HCT116 (cell line): ENCODE measurements around the gene RAB3B. TPM values are rescaled to one million over a fixed set of nuclear protein-coding genes. Genes with fewer than 3 reads are reported as not detected.

ENCODE experiments used
- ATAC-seq: fragments of 200-7000 bp; cut with Tn5 transposase; 2 replicates; pipeline ENCODE4 v1.9.1; 2020; ENCODE audit warnings: mild to moderate bottlenecking, moderate library complexity
- BruUV-seq: library from RNA; stranded (reverse); fragments of 400-500 nt; replicated peaks from 2 replicates; lab custom pipeline; 2021; lab: Mats Ljungman, UMichigan
- CTCF ChIA-PET: fragments of 300-600 bp; sonication (Branson Sonifier 250); formaldehyde crosslinking; loops from one replicate; lab custom pipeline; 2021; ENCODE audit warnings: antibody characterized with exemption; lab: Charles Lee
- POLR2A ChIA-PET: fragments of 300-600, 350-600 bp; sonication (Branson Sonifier 250); formaldehyde crosslinking; loops from one replicate; lab custom pipeline; 2021; ENCODE audit warnings: antibody characterized with exemption; lab: Charles Lee
- RAD21 ChIA-PET, 2 experiments: fragments of 300-600 bp; sonication (Branson Sonifier 250); formaldehyde crosslinking; loops; one replicate each; lab custom pipeline; 2023; ENCODE audit warnings: low total read pairs in 2 of 2; ENCODE audit not compliant: uncharacterized antibody in 2 of 2, unreplicated experiment in 2 of 2, low non-redundant PET in 1 of 2; lab: Charles Lee
- DNase-seq: peaks from one replicate; pipeline ENCODE4 v3.0.0-alpha.2; 2010; ENCODE audit warnings: low read depth, low spot score
- H2AFZ ChIP-seq: fragments of 200-600 bp; shearing (Covaris generic), sonication (generic); 2 replicates; pipeline ENCODE4 v1.6.1; 2017; ENCODE audit warnings: low read depth, mixed run types, mixed read lengths, antibody characterized with exemption, low read length; ENCODE audit not compliant: poor library complexity, severe bottlenecking
- H3K27ac ChIP-seq: 2 replicates; pipeline ENCODE4 v1.5.1; 2012; ENCODE audit warnings: low read depth, low read length
- H3K27me3 ChIP-seq: fragments of 200-600 bp; sonication (generic); 2 replicates; pipeline ENCODE4 v1.6.1; 2016; ENCODE audit warnings: mixed run types, low read length, mixed read lengths; ENCODE audit not compliant: insufficient read depth
- H3K36me3 ChIP-seq, 2 experiments: fragments of 200-500 bp in 1 of 2; fragments of 200-600 bp in 1 of 2; sonication (Bioruptor generic) in 1 of 2; sonication (generic) in 1 of 2; 2 replicates each; pipeline versions ENCODE4 v1.5.1 to v1.6.1; 2014 to 2016; ENCODE audit warnings: low read length in 2 of 2, inconsistent platforms in 1 of 2, mixed read lengths in 1 of 2, mixed run types in 1 of 2; ENCODE audit not compliant: insufficient read depth in 2 of 2, control insufficient read depth in 1 of 2
- H3K4me1 ChIP-seq, 2 experiments: fragments of 200-600 bp in 1 of 2; sonication (generic) in 1 of 2; 2 replicates each; pipeline versions ENCODE4 v1.5.1 to v1.6.1; 2012 to 2017; ENCODE audit warnings: low read length in 2 of 2, inconsistent platforms in 1 of 2, mild to moderate bottlenecking in 1 of 2, mixed read lengths in 1 of 2, mixed run types in 1 of 2, moderate library complexity in 1 of 2; ENCODE audit not compliant: insufficient read depth in 2 of 2, control insufficient read depth in 1 of 2
- H3K4me2 ChIP-seq: fragments of 200-600 bp; sonication (generic); 2 replicates; pipeline ENCODE4 v1.6.1; 2017; ENCODE audit warnings: mixed run types, low read length, mixed read lengths
- H3K4me3 ChIP-seq, 2 experiments: fragments of 200-600 bp in 1 of 2; sonication (generic) in 1 of 2; replicated peaks in 1 of 2; 2 replicates each; pipeline ENCODE4 v1.5.1; 2011 to 2016; ENCODE audit warnings: low read length in 2 of 2, control low read depth in 1 of 2, low read depth in 1 of 2, mild to moderate bottlenecking in 1 of 2, mixed read lengths in 1 of 2, mixed run types in 1 of 2
- H3K79me2 ChIP-seq: fragments of 200-600 bp; sonication (generic); 2 replicates; pipeline ENCODE4 v1.6.1; 2017; ENCODE audit warnings: mild to moderate bottlenecking, mixed run types, low read length, moderate library complexity, mixed read lengths; ENCODE audit not compliant: insufficient read depth
- H3K9ac ChIP-seq: fragments of 200-600 bp; sonication (generic); 2 replicates; pipeline ENCODE4 v1.6.1; 2016; ENCODE audit warnings: low read length, mixed read lengths
- H3K9me2 ChIP-seq: fragments of 200-600 bp; sonication (generic), shearing (Covaris generic); 2 replicates; pipeline ENCODE4 v1.6.1; 2017; ENCODE audit warnings: mixed run types, mild to moderate bottlenecking, moderate library complexity; ENCODE audit not compliant: insufficient read depth
- H3K9me3 ChIP-seq, 2 experiments: fragments of 200-500 bp in 1 of 2; fragments of 200-600 bp in 1 of 2; sonication (Bioruptor generic) in 1 of 2; sonication (generic) in 1 of 2; 2 replicates each; pipeline ENCODE4 v1.6.1; 2014 to 2017; ENCODE audit warnings: low read length in 2 of 2, mixed read lengths in 2 of 2, inconsistent platforms in 1 of 2, low read depth in 1 of 2, mild to moderate bottlenecking in 1 of 2, mixed run types in 1 of 2, moderate library complexity in 1 of 2; ENCODE audit not compliant: control insufficient read depth in 1 of 2, insufficient read depth in 1 of 2
- H4K20me1 ChIP-seq: fragments of 200-600 bp; sonication (generic), shearing (Covaris generic); 2 replicates; pipeline ENCODE4 v1.6.1; 2017; ENCODE audit warnings: mixed run types, mild to moderate bottlenecking, moderate library complexity; ENCODE audit not compliant: insufficient read depth
- CTCF ChIP-seq, 3 experiments: fragments of 200-600 bp in 1 of 3; sonication (generic) in 1 of 3; IDR thresholded peaks in 2 of 3; conservative IDR thresholded peaks in 1 of 3; 2 replicates each; pipeline ENCODE4 v1.5.1; 2012 to 2017; ENCODE audit warnings: low read depth in 2 of 3, low read length in 2 of 3, antibody characterized with exemption in 1 of 3, borderline replicate concordance in 1 of 3, control low read depth in 1 of 3, mild to moderate bottlenecking in 1 of 3, mixed read lengths in 1 of 3, mixed run types in 1 of 3, moderate library complexity in 1 of 3; ENCODE audit not compliant: insufficient read depth in 1 of 3
- EGR1 ChIP-seq: IDR thresholded peaks from 2 replicates; pipeline ENCODE4 v1.6.1; 2012; ENCODE audit warnings: low read depth
- ELF1 ChIP-seq: IDR thresholded peaks from 2 replicates; pipeline ENCODE4 v1.6.1; 2012; ENCODE audit warnings: low read depth, borderline replicate concordance
- EZH2 ChIP-seq: fragments of 200-600 bp; sonication (generic); IDR thresholded peaks from 2 replicates; pipeline ENCODE4 v1.6.1; 2017; ENCODE audit warnings: antibody characterized with exemption, mixed run types
- EZH2phosphoT487 ChIP-seq: fragments of 200-600 bp; IDR thresholded peaks from 2 replicates; pipeline ENCODE4 v1.6.1; 2018; ENCODE audit warnings: antibody characterized with exemption, borderline replicate concordance
- POLR2A ChIP-seq: IDR thresholded peaks from 2 replicates; pipeline ENCODE4 v1.7.0; 2011; ENCODE audit warnings: borderline replicate concordance; ENCODE audit not compliant: insufficient read depth, insufficient read length; ENCODE audit errors: extremely low read depth
- RAD21 ChIP-seq: IDR thresholded peaks from 2 replicates; pipeline ENCODE4 v1.6.1; 2012; ENCODE audit warnings: low read depth, mild to moderate bottlenecking
- SRF ChIP-seq: IDR thresholded peaks from 2 replicates; pipeline ENCODE4 v1.6.1; 2012; ENCODE audit warnings: low read depth
- YY1 ChIP-seq: IDR thresholded peaks from 2 replicates; pipeline ENCODE4 v1.6.1; 2011; ENCODE audit warnings: low read length, low read depth, moderate library complexity, mild to moderate bottlenecking; ENCODE audit not compliant: insufficient replicate concordance; ENCODE audit errors: extremely low read depth
- ZFX ChIP-seq: fragments of 450-650 bp; IDR thresholded peaks from 2 replicates; pipeline ENCODE4 v1.6.1; 2017
- ZNF274 ChIP-seq: fragments of 200-500 bp; sonication (Bioruptor generic); IDR thresholded peaks from 2 replicates; pipeline ENCODE4 v1.6.1; 2014; ENCODE audit warnings: mild to moderate bottlenecking, low read depth, low read length, inconsistent platforms
- intact Hi-C: fragments of 100-400 bp; cut with micrococcal nuclease; formaldehyde crosslinking; loops from 2 replicates; pipeline ENCODE4 v1.10.0; 2022
- total RNA-seq: library from RNA; stranded (reverse); gene quantifications from one replicate; pipeline ENCODE4 v1.2.1, GENCODE V29; 2021; ENCODE audit not compliant: unreplicated experiment
- TF ChIP-seq, protein P1 (sequence below): IDR thresholded peaks from 2 replicates; pipeline ENCODE4 v1.6.1; 2011; ENCODE audit warnings: mild to moderate bottlenecking, low read length, moderate library complexity; ENCODE audit not compliant: insufficient replicate concordance; ENCODE audit errors: extremely low read depth

RAB3B gene
- total RNA-seq, 1 experiment from 2014 or later = 15.1 TPM

DNA sequence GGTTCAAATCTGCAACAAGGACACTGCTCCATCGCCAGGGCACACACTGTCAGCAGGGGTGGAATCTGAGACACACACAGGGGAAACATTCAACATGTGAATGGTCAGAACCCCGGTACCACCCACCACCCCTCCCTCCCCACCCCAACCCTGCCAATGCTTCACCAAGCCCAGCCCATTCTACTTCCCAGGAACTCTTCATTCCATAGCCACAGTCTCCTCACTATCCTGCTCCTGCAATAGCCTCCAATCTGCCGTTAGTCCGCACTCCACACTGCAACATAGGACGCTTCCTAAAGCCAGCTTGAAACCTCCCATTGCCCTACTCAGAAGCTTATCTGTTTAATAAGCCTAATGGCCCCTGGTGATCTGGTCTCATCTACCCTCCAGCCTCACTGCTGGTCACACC lies 7.5 kb upstream of the RAB3B start:
- RAD21 ChIA-PET = no interaction called here
- no peak overlapping the region for H3K4me2 ChIP-seq

DNA sequence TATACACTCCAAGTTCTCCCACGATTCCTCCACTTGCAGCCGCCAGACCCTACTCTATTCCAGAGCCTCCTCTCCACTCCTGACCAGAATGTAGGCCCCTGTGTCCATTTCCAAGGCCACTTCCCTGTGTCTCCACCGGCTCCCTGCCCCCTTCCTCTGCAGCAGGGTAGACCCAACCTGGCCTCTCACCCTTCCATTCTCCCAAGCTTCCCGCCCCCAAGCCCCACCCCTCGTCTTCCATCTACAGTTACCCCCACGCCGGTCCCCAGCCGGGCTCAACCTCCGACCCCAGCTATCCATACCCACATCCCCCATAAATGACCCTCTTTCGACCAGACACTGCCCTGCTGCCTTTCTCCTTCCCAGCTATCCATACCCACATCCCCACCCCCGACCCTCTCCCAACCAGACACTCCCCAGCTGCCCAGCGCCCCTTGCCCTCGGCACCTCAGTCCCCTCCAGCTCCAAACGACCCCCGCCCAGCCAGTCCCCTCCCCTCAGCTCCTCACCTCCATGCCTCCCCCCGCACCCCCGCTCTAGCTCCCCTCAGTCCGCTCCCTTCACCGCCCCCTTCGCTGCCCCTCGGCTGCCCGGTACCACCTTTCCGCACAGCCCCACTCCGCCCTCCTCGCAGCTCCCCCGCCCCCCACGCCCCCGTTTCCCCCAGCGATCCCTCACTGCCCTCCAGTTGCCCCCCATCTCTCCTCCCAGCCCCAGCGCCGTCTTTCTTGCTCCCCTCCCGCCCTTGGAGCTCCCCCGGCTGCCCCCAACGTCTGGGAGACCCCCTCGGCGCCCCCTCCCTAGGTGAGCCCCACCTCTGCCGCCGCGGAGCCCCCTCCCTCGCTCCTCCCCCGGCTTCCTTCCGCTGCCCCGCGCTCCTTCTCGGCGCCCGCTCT lies 670 bp downstream of the RAB3B start:
- Histone ChIP-seq H3K79me2 (no peaks in the 10 kb centered on the region), H2AFZ (no peak overlapping the region), H3K4me2 (peak overlapping the region; percentile 83), H3K9me3 (no peaks in the 10 kb centered on the region), H3K27me3 (no peaks in the 10 kb centered on the region), H3K4me1 (peaks cover 0 to 5% of the 10 kb centered on the region in 2 experiments; a peak in 1 of 4 replicates), H3K9ac (peak overlapping the region; percentile 67), H3K36me3 (no peaks in the 10 kb centered on the region), H3K9me2 (no peaks in the 10 kb centered on the region), H4K20me1 (no peaks in the 10 kb centered on the region)
- no TSS peak for BruUV-seq
- ChIA-PET POLR2A (interaction anchor here (0.7 kb wide), 1 partner anchor 22 kb away, joined by 6 read pairs; no protein-coding TSS in a partner anchor), RAD21 (interaction anchor here in 1 of 2 experiments (0.7 kb wide), 1 partner anchor 136 kb away, joined by 6 read pairs; no protein-coding TSS in a partner anchor), CTCF (no interaction called here)
- ATAC-seq = no peak
- DNase-seq = no peak
- TF ChIP-seq RAD21 (no peak), ELF1 (no peak), EGR1 (no peak), YY1 (no peak), POLR2A (no peak), CTCF (IDR thresholded peaks at IDR 0.05 in 2 of 3, conservative IDR thresholded peaks at IDR 0.05 in 1 of 3; ENCODE audit: borderline replicate concordance in 1 of 3, insufficient read depth in 1 of 3, low read depth in 2 of 3, low read length in 2 of 3) (no peak), EZH2 (no peak), SRF (no peak), ZFX (no peak), EZH2phosphoT487 (no peak)
- TF ChIP-seq, all 23 proteins: peak for 0
- intact Hi-C loops = no loop called here
- Histone ChIP-seq H3K4me3 (peak overlapping the region; percentile 56 to 76), H3K27ac (peak overlapping the region; percentile 37; the same call in 1 of the 2 replicates)

More for the DNA sequence above, 7.5 kb upstream of the RAB3B start:
- Histone ChIP-seq H3K4me3 (no peak overlapping the region), H3K9me3 (no peaks in the 10 kb centered on the region), H2AFZ (no peak overlapping the region), H3K9me2 (no peaks in the 10 kb centered on the region), H3K27ac (no peak overlapping the region), H3K4me1 (no peaks in the 10 kb centered on the region; a peak in 1 of 4 replicates), H3K36me3 (no peaks in the 10 kb centered on the region), H3K79me2 (no peaks in the 10 kb centered on the region), H4K20me1 (no peaks in the 10 kb centered on the region), H3K9ac (no peak overlapping the region), H3K27me3 (no peaks in the 10 kb centered on the region)
- intact Hi-C loops = no loop called here
- no TSS peak for BruUV-seq
- CTCF ChIA-PET = interaction anchor here (1.3 kb wide), 1 partner anchor 101 kb away, joined by 5 read pairs; no protein-coding TSS in a partner anchor
- DNase-seq = no peak
- POLR2A ChIA-PET = no interaction called here
- ATAC-seq = no peak
- TF ChIP-seq EZH2phosphoT487 (no peak), SRF (no peak), ZNF274 (no peak)
- TF ChIP-seq, protein P1, sequence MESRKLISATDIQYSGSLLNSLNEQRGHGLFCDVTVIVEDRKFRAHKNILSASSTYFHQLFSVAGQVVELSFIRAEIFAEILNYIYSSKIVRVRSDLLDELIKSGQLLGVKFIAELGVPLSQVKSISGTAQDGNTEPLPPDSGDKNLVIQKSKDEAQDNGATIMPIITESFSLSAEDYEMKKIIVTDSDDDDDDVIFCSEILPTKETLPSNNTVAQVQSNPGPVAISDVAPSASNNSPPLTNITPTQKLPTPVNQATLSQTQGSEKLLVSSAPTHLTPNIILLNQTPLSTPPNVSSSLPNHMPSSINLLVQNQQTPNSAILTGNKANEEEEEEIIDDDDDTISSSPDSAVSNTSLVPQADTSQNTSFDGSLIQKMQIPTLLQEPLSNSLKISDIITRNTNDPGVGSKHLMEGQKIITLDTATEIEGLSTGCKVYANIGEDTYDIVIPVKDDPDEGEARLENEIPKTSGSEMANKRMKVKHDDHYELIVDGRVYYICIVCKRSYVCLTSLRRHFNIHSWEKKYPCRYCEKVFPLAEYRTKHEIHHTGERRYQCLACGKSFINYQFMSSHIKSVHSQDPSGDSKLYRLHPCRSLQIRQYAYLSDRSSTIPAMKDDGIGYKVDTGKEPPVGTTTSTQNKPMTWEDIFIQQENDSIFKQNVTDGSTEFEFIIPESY = no peak
